K562 (cell line): ENCODE data around the gene KCNQ4. TPM values are rescaled to one million over a fixed set of nuclear protein-coding genes. Genes with fewer than 3 reads are reported as not detected.
A peak's percentile ranks its signal among the peaks of the same experiment; 100 is the strongest.

ENCODE experiments used
- ARID3B ChIP-seq: fragments of 250-450 bp; sonication (Bioruptor Pico); IDR thresholded peaks from 2 replicates; pipeline ENCODE4 v1.4.0; 2020; ENCODE audit warnings: borderline replicate concordance
- ATF2 ChIP-seq: sonication (generic); formaldehyde crosslinking; IDR thresholded peaks from 2 replicates; pipeline ENCODE4 v1.8.1; 2022; ENCODE audit warnings: missing genetic modification reagents
- CEBPB ChIP-seq: fragments of 450-650 bp; IDR thresholded peaks from 2 replicates; pipeline ENCODE4 v1.6.1; 2016; ENCODE audit warnings: missing genetic modification characterization, missing compliant biosample characterization
- E2F6 ChIP-seq, 2 experiments: IDR thresholded peaks; 2 replicates each; pipeline ENCODE4 v1.6.1; 2011; ENCODE audit warnings: borderline replicate concordance in 1 of 2, control low read depth in 1 of 2, low read depth in 1 of 2, low read length in 1 of 2, mild to moderate bottlenecking in 1 of 2, mixed read lengths in 1 of 2, moderate library complexity in 1 of 2; ENCODE audit not compliant: insufficient read depth in 1 of 2, insufficient read length in 1 of 2, poor library complexity in 1 of 2, severe bottlenecking in 1 of 2; ENCODE audit errors: extremely low read depth in 1 of 2
- GABPB1 ChIP-seq: sonication (generic); formaldehyde crosslinking; IDR thresholded peaks from 2 replicates; pipeline ENCODE4 v1.8.0; 2022; ENCODE audit warnings: mild to moderate bottlenecking, missing genetic modification reagents
- HDAC1 ChIP-seq, 2 experiments: fragments of 450-650 bp; IDR thresholded peaks; 2 replicates each; pipeline ENCODE4 v1.6.1; 2016 to 2017; ENCODE audit warnings: inconsistent platforms in 1 of 2, mild to moderate bottlenecking in 1 of 2, moderate library complexity in 1 of 2
- KDM2B ChIP-seq: fragments of 250-450 bp; sonication (Bioruptor Pico); IDR thresholded peaks from 2 replicates; pipeline ENCODE4 v1.8.0; 2021; ENCODE audit warnings: mild to moderate bottlenecking, moderate library complexity
- PCBP1 ChIP-seq: fragments of 200-400 bp; formaldehyde crosslinking; IDR thresholded peaks from 2 replicates; pipeline ENCODE4 v1.6.1; 2018; ENCODE audit warnings: mild to moderate bottlenecking, low read depth, low read length; ENCODE audit not compliant: poor library complexity, severe bottlenecking
- SNAPC5 ChIP-seq: fragments of 250-450 bp; sonication (Bioruptor Pico); IDR thresholded peaks from 2 replicates; pipeline ENCODE4 v1.8.0; 2021; ENCODE audit warnings: moderate library complexity, mild to moderate bottlenecking, inconsistent platforms
- THRAP3 ChIP-seq: fragments of 450-650 bp; IDR thresholded peaks from 2 replicates; pipeline ENCODE4 v1.6.1; 2016; ENCODE audit warnings: mild to moderate bottlenecking, inconsistent platforms, borderline replicate concordance
- THRB ChIP-seq: fragments of 450-650 bp; formaldehyde crosslinking; conservative IDR thresholded peaks from 2 replicates; pipeline ENCODE4 v1.4.0; 2022; ENCODE audit warnings: mild to moderate bottlenecking, missing genetic modification characterization
- ZBTB33 ChIP-seq: sonication (generic); formaldehyde crosslinking; IDR thresholded peaks from 2 replicates; pipeline ENCODE4 v1.8.1; 2023; ENCODE audit warnings: mild to moderate bottlenecking, missing genetic modification reagents
- ZBTB49 ChIP-seq: sonication (generic); formaldehyde crosslinking; IDR thresholded peaks from 2 replicates; pipeline ENCODE4 v1.8.0; 2022; ENCODE audit warnings: missing genetic modification reagents, mild to moderate bottlenecking, borderline replicate concordance
- ZBTB7A ChIP-seq: IDR thresholded peaks from 2 replicates; pipeline ENCODE4 v1.6.1; 2011; ENCODE audit warnings: low read depth, mild to moderate bottlenecking, low read length, moderate library complexity, borderline replicate concordance; ENCODE audit not compliant: control insufficient read depth
- ZNF121 ChIP-seq: sonication (generic); formaldehyde crosslinking; conservative IDR thresholded peaks from 2 replicates; pipeline ENCODE4 v1.8.0; 2022; ENCODE audit warnings: missing genetic modification reagents
- ZNF134 ChIP-seq: fragments of 250-450 bp; sonication (Bioruptor Pico); conservative IDR thresholded peaks from 2 replicates; pipeline ENCODE4 v1.4.0; 2020
- polyA plus RNA-seq, 8 experiments: library from polyadenylated mRNA; depleted of rRNA in 4 of 8; stranded (reverse) in 5 of 8; unstranded in 3 of 8; fragments of >200 nt; fragmentation: Nextera tagmentation in 2 of 8; fragmentation: Illumina TruSeq in 1 of 8; extraction: Ambion mirVana in 2 of 8; extraction: Trizol in 1 of 8; gene quantifications; 2 replicates each; pipeline versions ENCODE4 v1.2.1 to v1.2.3, GENCODE V29; 2011 to 2014; ENCODE audit warnings: inconsistent platforms in 1 of 8, missing spikeins in 1 of 8
- total RNA-seq, 7 experiments: library from RNA; depleted of rRNA in 6 of 7; stranded (reverse); fragments of >200 nt in 6 of 7; fragmentation: Illumina TruSeq in 2 of 7; extraction: Trizol in 2 of 7; gene quantifications; 2 replicates each; pipeline versions ENCODE4 v1.2.1 to v1.2.3, GENCODE V29; 2011 to 2021; ENCODE audit warnings: low replicate concordance in 1 of 7

KCNQ4 gene
- total and polyA plus RNA-seq, 9 of the 15 experiments (the other 6 are each of a cell fraction or from before 2014, with no cell fraction given): 0.07 to 4.1 (median 0.79) TPM

GRCh38 chr1:40784141-40784770 lies 669 bp downstream of the KCNQ4 start (continued):
- TF ChIP-seq ARID3B (no peak), SNAPC5 (CRISPR knock-in tag) (no peak), CEBPB (tag) (no peak), KDM2B (CRISPR knock-in tag) (no peak), GABPB1 (CRISPR knock-in tag) (no peak), PCBP1 (no peak), ATF2 (no peak), THRAP3 (no peak), E2F6 (IDR thresholded peaks at IDR 0.05; ENCODE audit: borderline replicate concordance in 1 of 2, extremely low read depth in 1 of 2, insufficient read depth in 1 of 2, insufficient read length in 1 of 2, low read depth in 1 of 2, low read length in 1 of 2, poor library complexity in 1 of 2, severe bottlenecking in 1 of 2) (peak; percentile 81 to 92), ZBTB33 (CRISPR knock-in tag) (peak; percentile 87), HDAC1 (IDR thresholded peaks at IDR 0.05) (peak in 1 of 2 experiments; percentile 67; a peak in 2 of 4 replicates), ZBTB7A (peak; percentile 96), ZBTB49 (CRISPR knock-in tag) (no peak), ZNF121 (CRISPR knock-in tag) (no peak), THRB (no peak), ZNF134 (CRISPR knock-in tag) (no peak)
